ENCODE results near the gene KRTAP9-1. TPM values are rescaled to one million over a fixed set of nuclear protein-coding genes. Genes with fewer than 3 reads are reported as not detected.
"Not testable (repeated sequence)": the region's sequence is repeated elsewhere in the genome, so short reads cannot be mapped to it uniquely, and the experiment has no call there.

Gene KRTAP9-1, protein sequence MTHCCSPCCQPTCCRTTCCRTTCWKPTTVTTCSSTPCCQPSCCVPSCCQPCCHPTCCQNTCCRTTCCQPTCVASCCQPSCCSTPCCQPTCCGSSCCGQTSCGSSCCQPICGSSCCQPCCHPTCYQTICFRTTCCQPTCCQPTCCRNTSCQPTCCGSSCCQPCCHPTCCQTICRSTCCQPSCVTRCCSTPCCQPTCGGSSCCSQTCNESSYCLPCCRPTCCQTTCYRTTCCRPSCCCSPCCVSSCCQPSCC
- total RNA-seq (2014; rRNA removed; shearing (Covaris generic)), result not detected in 2 replicates
- not detected in 2 replicates for polyA plus RNA-seq (2015; cell fraction: cytosol; rRNA removed)
- not detected in 2 replicates for polyA plus RNA-seq (2015; cell fraction: nucleus; rRNA removed)

DNA sequence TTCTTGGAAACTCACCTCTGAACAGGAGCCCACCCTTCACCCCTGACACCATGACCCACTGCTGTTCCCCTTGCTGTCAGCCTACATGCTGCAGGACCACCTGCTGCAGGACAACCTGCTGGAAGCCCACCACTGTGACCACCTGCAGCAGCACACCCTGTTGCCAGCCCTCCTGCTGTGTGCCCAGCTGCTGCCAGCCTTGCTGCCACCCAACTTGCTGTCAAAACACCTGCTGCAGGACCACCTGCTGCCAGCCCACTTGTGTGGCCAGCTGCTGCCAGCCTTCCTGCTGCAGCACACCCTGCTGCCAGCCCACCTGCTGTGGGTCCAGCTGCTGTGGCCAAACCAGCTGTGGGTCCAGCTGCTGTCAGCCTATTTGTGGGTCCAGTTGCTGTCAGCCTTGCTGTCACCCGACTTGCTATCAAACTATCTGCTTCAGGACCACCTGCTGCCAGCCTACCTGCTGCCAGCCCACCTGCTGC is at the start of gene KRTAP9-1:
Gene KRTAP9-1 (plus strand): TSS at position 51 of the 482 bp plus-strand sequence. CDS start 0 bp downstream, at position 51.
- DNase-seq (ENCODE audit: low read depth), result not testable (repeated sequence)

DNA sequence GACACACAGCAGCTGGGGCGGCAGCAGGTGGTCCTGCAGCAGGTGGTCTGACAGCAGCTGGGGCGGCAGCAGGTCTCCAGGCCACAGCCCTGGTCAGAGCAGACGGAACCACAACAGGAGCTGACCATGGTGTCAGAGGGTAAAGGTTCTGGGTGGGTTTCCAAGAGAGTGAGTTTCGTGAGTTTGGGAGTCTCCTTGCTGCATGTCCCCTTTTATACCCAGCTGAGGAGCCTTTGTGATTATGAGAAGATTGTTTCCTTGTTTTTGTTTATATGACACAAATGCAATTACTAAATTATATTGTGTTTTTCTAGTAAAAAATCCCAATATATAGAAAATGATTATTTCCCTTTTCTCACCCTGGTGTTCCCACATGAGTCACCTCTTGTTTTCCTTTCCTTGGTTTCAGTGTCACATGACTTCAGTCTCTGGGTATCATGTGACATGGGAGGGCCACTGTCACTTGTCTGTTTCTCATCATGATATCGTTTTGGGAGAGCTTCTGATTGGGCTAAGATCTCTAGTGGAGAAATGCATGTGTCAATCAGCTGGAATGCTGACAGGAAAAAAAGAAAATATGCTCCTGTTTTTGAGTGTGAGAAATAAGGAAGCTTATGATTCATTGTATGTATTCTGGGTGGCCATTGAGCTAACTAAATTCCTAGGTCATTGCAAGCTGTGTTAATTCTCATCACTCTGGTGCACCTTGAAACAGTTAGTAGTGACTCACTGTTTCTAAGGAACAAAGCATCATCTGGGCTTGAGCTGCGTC is 49.1 kb upstream of the KRTAP9-1 start, which contains the start of gene KRTAP4-6:
Gene KRTAP4-6 (minus strand): TSS at position 185 of the 772 bp plus-strand sequence. CDS start 57 bp downstream, at position 128.
- peak; percentile 97 for DNase-seq (ENCODE audit: low read depth)

DNA sequence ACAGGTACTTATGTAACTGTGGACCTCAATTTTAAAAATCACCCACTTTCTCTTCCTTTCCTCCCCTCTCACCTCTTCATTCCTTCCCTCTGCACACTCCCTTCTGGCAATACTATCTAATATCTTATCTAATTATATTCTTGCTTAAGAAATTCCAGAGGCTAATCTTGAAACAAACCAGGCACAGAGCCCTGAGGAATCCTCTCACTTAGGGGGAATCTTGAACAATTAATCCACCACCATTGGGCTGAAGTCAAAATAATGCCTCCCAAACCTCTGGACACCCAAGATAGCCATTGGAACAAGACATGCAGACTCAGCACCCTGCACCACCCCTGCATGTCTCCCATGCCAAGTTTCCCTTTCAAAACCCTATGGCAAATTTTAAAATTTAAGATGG is 48.3 kb upstream of the KRTAP9-1 start:
- no peak for DNase-seq (ENCODE audit: low read depth)

- no peak for DNase-seq (ENCODE audit: low read depth)
Observed at GRCh38 chr17:41144846-41145245, 44.8 kb upstream of the KRTAP9-1 start.

GRCh38 chr17:41145261-41145660 is 44.4 kb upstream of the KRTAP9-1 start:
- no peak for DNase-seq (ENCODE audit: low read depth)

GRCh38 chr17:41147531-41148204 is 42.0 kb upstream of the KRTAP9-1 start:
- DNase-seq (ENCODE audit: low read depth), result no peak

DNA sequence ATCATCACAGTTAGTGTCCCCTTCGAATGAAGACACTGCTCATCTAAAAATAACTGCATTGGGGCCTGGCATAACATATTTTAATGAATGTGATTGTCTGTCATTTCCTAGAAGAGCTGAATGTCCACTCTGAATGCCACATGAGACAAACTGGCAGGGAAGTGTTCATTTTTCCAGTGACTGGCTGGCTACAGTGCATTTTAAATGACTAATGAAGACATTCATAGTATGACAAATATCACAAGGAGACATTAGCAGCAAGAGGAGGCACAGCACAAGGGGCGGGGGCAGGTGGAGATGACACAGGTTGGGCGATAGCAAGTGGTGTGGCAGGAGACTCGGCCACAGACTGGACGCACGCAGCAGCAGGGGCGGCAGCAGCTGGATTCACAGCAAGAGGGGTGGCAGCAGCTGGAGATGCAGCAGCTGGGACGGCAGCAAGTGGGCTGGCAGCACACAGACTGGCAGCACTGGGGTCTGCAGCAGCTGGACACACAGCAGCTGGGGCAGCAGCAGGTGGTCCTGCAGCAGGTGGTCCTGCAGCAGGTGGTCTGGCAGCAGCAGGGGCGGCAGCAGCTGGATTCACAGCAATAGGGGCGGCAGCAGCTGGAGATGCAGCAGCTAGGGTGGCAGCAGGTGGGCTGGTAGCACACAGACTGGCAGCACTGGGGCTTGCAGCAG is 40.6 kb upstream of the KRTAP9-1 start:
- not testable (repeated sequence) for DNase-seq (ENCODE audit: low read depth)

DNA sequence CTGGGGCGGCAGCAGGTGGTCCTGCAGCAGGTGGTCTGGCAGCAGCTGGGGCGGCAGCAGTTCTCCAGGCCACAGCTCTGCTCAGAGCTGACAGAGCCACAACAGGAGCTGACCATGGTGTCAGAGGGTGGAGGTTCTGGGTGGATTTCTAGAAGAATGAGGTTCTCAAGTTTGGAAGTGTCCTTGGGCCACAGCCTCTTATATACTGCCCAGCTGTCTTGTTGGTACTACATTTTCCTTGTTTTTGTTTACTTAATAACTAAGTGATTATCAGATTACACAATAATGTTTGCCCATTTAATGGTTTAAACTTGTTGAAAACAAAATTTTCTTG is 40.1 kb upstream of the KRTAP9-1 start, which contains the start of gene KRTAP4-5:
Gene KRTAP4-5 (minus strand): TSS at position 174 of the 334 bp plus-strand sequence. CDS start 58 bp downstream, at position 116.
- DNase-seq (ENCODE audit: low read depth), result no peak

DNA sequence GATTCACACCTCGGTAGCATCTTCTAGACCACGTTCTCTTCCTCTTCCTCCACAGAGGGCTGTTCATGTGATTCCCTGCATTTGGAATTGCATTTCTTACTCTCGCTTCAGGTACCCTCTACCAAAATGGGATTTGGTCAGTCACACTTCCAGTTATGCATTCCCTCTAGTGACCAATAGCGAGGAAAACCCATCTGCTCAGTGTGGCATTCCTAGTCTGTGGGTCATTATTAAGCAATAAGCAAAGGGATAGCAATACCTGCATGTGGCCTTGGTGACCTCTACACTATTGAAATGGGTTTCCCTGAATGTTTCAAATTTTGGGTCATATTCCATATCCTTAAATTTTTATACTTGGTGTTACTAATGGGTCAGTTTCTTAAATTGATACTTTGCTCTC is 39.7 kb upstream of the KRTAP9-1 start:
- no peak for DNase-seq (ENCODE audit: low read depth)

- no peak for DNase-seq (ENCODE audit: low read depth)
Observed at GRCh38 chr17:41151525-41151924, 38.2 kb upstream of the KRTAP9-1 start.

DNA sequence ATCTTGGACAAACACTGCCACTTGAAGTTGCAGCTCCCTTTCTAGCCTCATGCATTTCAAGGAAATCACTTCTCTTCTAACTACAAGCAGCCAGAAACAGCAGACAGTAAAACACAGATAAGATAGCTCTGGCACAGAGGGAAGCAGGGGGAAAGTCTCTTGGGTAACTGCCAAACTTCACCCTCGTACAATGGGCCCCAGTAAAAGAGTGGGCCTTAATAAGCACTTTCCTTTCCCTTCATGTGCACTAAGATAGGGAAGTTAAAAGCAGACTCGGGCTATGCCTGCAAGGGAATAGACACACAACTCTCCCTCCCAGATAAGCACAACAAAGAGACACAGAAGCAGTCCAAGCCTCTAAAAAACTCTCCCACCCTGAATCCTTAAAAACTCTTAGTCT is 35.8 kb upstream of the KRTAP9-1 start:
- DNase-seq (ENCODE audit: low read depth), result no peak

DNA sequence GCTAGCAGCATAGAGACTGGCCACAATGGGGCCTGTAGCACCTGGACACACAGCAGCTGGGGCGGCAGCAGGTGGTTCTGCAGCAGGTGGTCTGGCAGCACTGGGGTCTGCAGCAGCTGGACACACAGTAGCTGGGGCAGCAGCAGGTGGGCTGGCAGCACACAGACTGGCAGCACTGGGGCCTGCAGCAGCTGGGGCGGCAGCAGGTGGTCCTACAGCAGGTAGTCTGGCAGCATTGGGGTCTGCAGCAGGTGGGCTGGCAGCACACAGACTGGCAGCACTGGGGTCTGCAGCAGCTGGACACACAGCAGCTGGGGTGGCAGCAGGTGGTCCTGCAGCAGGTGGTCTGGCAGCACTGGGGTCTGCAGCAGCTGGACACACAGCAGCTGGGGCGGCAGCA is 29.5 kb upstream of the KRTAP9-1 start:
- not testable (repeated sequence) for DNase-seq (ENCODE audit: low read depth)

GRCh38 chr17:41160648-41161047 is 29.0 kb upstream of the KRTAP9-1 start, which contains the start of gene KRTAP4-4:
Gene KRTAP4-4, minus strand, starts transcription at chr17:41160748. Its CDS starts 57 bp downstream, at chr17:41160691.
- DNase-seq (ENCODE audit: low read depth), result no peak

- DNase-seq (ENCODE audit: low read depth), result peak; percentile 42
Observed at GRCh38 chr17:41163828-41164227, 25.9 kb upstream of the KRTAP9-1 start.

DNA sequence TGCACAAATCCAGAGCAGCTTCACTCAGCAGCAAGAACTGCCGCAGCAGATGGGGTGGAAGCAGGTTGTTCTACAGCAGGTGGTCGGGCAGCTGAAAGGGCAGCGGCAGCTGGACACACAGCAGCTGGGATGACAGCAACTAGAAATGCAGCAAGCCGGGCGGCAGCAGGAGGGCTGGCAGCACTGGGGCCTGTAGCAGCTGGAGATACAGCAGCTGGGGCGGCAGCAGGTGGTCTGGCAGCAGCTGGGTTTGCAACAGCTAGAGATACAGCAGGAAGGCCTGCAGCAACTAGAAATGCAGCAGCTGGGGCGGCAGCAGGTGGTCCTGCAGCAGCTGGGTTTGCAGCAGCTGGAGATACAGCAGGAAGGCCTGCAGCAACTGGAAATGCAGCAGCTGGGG is 22.1 kb upstream of the KRTAP9-1 start:
- DNase-seq (ENCODE audit: low read depth), result no peak

DNA sequence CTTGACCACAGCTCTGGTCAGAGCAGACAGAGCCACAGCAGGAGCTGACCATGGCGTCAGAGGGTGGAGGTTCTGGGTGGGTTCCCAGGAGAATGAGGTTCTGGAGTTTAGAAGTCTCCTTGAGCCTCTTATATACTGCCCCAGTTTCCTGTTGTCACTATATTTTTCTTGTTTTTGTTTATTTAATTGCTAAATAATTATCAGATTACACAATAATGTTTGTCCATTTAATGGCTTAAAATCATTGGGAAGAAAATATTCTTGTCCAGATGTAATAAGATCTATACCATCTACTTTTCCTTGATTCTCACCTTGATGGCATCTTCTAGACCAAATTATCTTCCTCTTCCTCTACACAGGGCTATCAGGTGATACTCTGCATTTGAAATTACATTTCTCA is 21.6 kb upstream of the KRTAP9-1 start, which contains the start of gene KRTAP4-3:
Gene KRTAP4-3 (minus strand): TSS at position 101 of the 400 bp plus-strand sequence. CDS start 49 bp downstream, at position 52.
- no peak for DNase-seq (ENCODE audit: low read depth)

GRCh38 chr17:41171886-41172285 is 17.8 kb upstream of the KRTAP9-1 start:
- DNase-seq (ENCODE audit: low read depth), result no peak

GRCh38 chr17:41176744-41177387 is 12.8 kb upstream of the KRTAP9-1 start:
- no peak for DNase-seq (ENCODE audit: low read depth)

DNA sequence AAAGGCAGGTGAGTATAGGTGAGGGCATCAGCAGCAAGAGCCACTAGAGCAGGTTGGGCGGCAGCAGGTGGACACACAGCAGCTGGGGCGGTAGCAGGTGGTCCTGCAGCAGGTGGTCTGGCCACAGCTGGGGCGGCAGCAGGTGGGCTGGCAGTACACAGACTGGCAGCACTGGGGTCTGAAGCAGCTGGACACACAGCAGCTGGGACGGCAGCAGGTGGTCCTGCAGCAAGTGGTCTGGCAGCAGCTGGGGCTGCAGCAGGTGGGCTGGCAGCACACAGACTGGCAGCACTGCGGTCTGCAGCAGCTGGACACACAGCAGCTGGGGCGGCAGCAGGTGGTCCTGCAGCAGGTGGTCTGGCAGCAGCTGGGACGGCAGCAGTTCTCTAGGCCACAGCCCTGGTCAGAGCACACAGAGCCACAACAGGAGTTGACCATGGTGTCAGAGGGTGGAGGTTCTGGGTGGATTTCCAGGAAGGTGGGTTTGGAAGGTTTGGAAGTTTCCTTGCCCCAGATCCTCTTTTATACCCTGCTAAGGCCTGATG is 11.9 kb upstream of the KRTAP9-1 start, which contains the start of gene KRTAP4-2:
Gene KRTAP4-2 (minus strand): TSS at position 495 of the 545 bp plus-strand sequence. CDS start 57 bp downstream, at position 438.
- DNase-seq (ENCODE audit: low read depth), result no peak

GRCh38 chr17:41178341-41178740 is 11.3 kb upstream of the KRTAP9-1 start:
- DNase-seq (ENCODE audit: low read depth), result peak; percentile 65
